Measurements from ENCODE around the gene PKMYT1.
"Not testable (repeated sequence)": the region's sequence is repeated elsewhere in the genome, so short reads cannot be mapped to it uniquely, and the experiment has no call there.

Gene PKMYT1

GRCh38 chr16:2933701-2934100, 46.5 kb downstream of the PKMYT1 start:
- DNase-seq (ENCODE audit: low read depth): no peak

- DNase-seq (ENCODE audit: low read depth): no peak
Measured at GRCh38 chr16:2933136-2933535, 47.1 kb downstream of the PKMYT1 start.

- not testable (repeated sequence) for DNase-seq (ENCODE audit: low read depth)
Measured at GRCh38 chr16:2931231-2931914, 48.9 kb downstream of the PKMYT1 start.

- no peak for DNase-seq (ENCODE audit: low read depth)
Measured at GRCh38 chr16:2930236-2930635, 50.0 kb downstream of the PKMYT1 start.

GRCh38 chr16:2929693-2930092, 50.6 kb downstream of the PKMYT1 start:
- no peak for DNase-seq (ENCODE audit: low read depth)

GRCh38 chr16:2928796-2929195, 51.5 kb downstream of the PKMYT1 start:
- no peak for DNase-seq (ENCODE audit: low read depth)

GRCh38 chr16:2928151-2928550, 52.1 kb downstream of the PKMYT1 start:
- not testable (repeated sequence) for DNase-seq (ENCODE audit: low read depth)

- peak; percentile 71 for DNase-seq (ENCODE audit: low read depth)
Measured at GRCh38 chr16:2927010-2927646, 53.1 kb downstream of the PKMYT1 start.

- no peak for DNase-seq (ENCODE audit: low read depth)
Measured at GRCh38 chr16:2926650-2926999, 53.6 kb downstream of the PKMYT1 start.

GRCh38 chr16:2925951-2926649, 54.1 kb downstream of the PKMYT1 start:
- no peak for DNase-seq (ENCODE audit: low read depth)

- no peak for DNase-seq (ENCODE audit: low read depth)
Measured at GRCh38 chr16:2924901-2925755, 55.1 kb downstream of the PKMYT1 start.

GRCh38 chr16:2923481-2923880, 56.8 kb downstream of the PKMYT1 start:
- DNase-seq (ENCODE audit: low read depth): no peak
